K562 (cell line): ENCODE measurements around the gene FAM168B. TPM values are rescaled to one million over a fixed set of nuclear protein-coding genes. Genes with fewer than 3 reads are reported as not detected.
A peak's percentile ranks its signal among the peaks of the same experiment; 100 is the strongest.

Source experiments
- ATF1 ChIP-seq, 2 experiments: fragments of 450-650 bp in 1 of 2; IDR thresholded peaks; 2 replicates each; pipeline ENCODE4 v1.6.1; 2016; ENCODE audit warnings: missing compliant biosample characterization in 1 of 2, missing genetic modification characterization in 1 of 2
- FOXK1 ChIP-seq: sonication (generic); formaldehyde crosslinking; IDR thresholded peaks from 2 replicates; pipeline ENCODE4 v1.8.0; 2022; ENCODE audit warnings: missing genetic modification reagents, mild to moderate bottlenecking, borderline replicate concordance
- FOXK2 ChIP-seq, 2 experiments: fragments of 450-650 bp; IDR thresholded peaks in 1 of 2; conservative IDR thresholded peaks in 1 of 2; 2 replicates each; pipeline ENCODE4 v1.6.1; 2016; ENCODE audit warnings: low read depth in 2 of 2, mild to moderate bottlenecking in 1 of 2
- KAT7 ChIP-seq: sonication (generic); formaldehyde crosslinking; IDR thresholded peaks from 2 replicates; pipeline ENCODE4 v1.8.0; 2022; ENCODE audit warnings: missing genetic modification reagents, mild to moderate bottlenecking, borderline replicate concordance
- KDM4B ChIP-seq, 2 experiments: fragments of 450-650 bp in 1 of 2; sonication (generic) in 1 of 2; IDR thresholded peaks; 2 replicates each; pipeline ENCODE4 v1.6.1; 2016 to 2017; ENCODE audit warnings: borderline replicate concordance in 2 of 2, antibody characterized with exemption in 1 of 2, low read depth in 1 of 2, mild to moderate bottlenecking in 1 of 2
- MCM3 ChIP-seq: fragments of 450-650 bp; IDR thresholded peaks from 2 replicates; pipeline ENCODE4 v1.6.1; 2016
- MEIS2 ChIP-seq: fragments of 450-650 bp; IDR thresholded peaks from 2 replicates; pipeline ENCODE4 v1.6.1; 2014; ENCODE audit warnings: mild to moderate bottlenecking; ENCODE audit not compliant: partially characterized antibody
- NELFE ChIP-seq: IDR thresholded peaks from 2 replicates; pipeline ENCODE4 v1.6.1; 2011; ENCODE audit warnings: mild to moderate bottlenecking; ENCODE audit not compliant: insufficient read depth, insufficient read length
- NONO ChIP-seq, 2 experiments: fragments of 200-400 bp in 1 of 2; fragments of 450-650 bp in 1 of 2; formaldehyde crosslinking in 1 of 2; IDR thresholded peaks; 2 replicates each; pipeline ENCODE4 v1.6.1; 2017; ENCODE audit warnings: low read depth in 2 of 2, mild to moderate bottlenecking in 2 of 2, moderate library complexity in 2 of 2, low read length in 1 of 2
- RUNX1 ChIP-seq: sonication (generic); IDR thresholded peaks from 2 replicates; pipeline ENCODE4 v1.6.1; 2016; ENCODE audit warnings: antibody characterized with exemption, low read depth
- SAP30 ChIP-seq: fragments of 200-600 bp; sonication (generic); IDR thresholded peaks from 2 replicates; pipeline ENCODE4 v1.6.1; 2012; ENCODE audit warnings: borderline replicate concordance, low read depth, mild to moderate bottlenecking, moderate library complexity, low read length, control low read depth, inconsistent platforms; ENCODE audit not compliant: insufficient read depth, poor library complexity, severe bottlenecking
- STAT6 ChIP-seq: sonication (generic); formaldehyde crosslinking; IDR thresholded peaks from 2 replicates; pipeline ENCODE4 v1.8.1; 2023; ENCODE audit warnings: mild to moderate bottlenecking, missing genetic modification reagents
- TRIM24 ChIP-seq, 2 experiments: fragments of 450-650 bp; IDR thresholded peaks; 2 replicates each; pipeline ENCODE4 v1.6.1; 2016
- ZBTB17 ChIP-seq: fragments of 450-650 bp; formaldehyde crosslinking; IDR thresholded peaks from 2 replicates; pipeline ENCODE4 v1.4.0; 2020; ENCODE audit warnings: mild to moderate bottlenecking
- ZNF436 ChIP-seq: fragments of 250-450, 450-650 bp; sonication (Bioruptor Pico); formaldehyde crosslinking; IDR thresholded peaks from 2 replicates; pipeline ENCODE4 v1.7.0; 2020; ENCODE audit warnings: mild to moderate bottlenecking
- polyA plus RNA-seq, 8 experiments: library from polyadenylated mRNA; depleted of rRNA in 4 of 8; stranded (reverse) in 5 of 8; unstranded in 3 of 8; fragments of >200 nt; fragmentation: Nextera tagmentation in 2 of 8; fragmentation: Illumina TruSeq in 1 of 8; extraction: Ambion mirVana in 2 of 8; extraction: Trizol in 1 of 8; gene quantifications; 2 replicates each; pipeline versions ENCODE4 v1.2.1 to v1.2.3, GENCODE V29; 2011 to 2014; ENCODE audit warnings: inconsistent platforms in 1 of 8, missing spikeins in 1 of 8
- total RNA-seq, 7 experiments: library from RNA; depleted of rRNA in 6 of 7; stranded (reverse); fragments of >200 nt in 6 of 7; fragmentation: Illumina TruSeq in 2 of 7; extraction: Trizol in 2 of 7; gene quantifications; 2 replicates each; pipeline versions ENCODE4 v1.2.1 to v1.2.3, GENCODE V29; 2011 to 2021; ENCODE audit warnings: low replicate concordance in 1 of 7
- TF ChIP-seq, protein P1 (sequence below), 2 experiments: fragments of 450-650 bp in 1 of 2; sonication (generic) in 1 of 2; formaldehyde crosslinking in 1 of 2; IDR thresholded peaks in 1 of 2; conservative IDR thresholded peaks in 1 of 2; 2 replicates each; pipeline versions ENCODE4 v1.6.1 to v1.8.1; 2016 to 2023; ENCODE audit warnings: mild to moderate bottlenecking in 2 of 2, moderate library complexity in 2 of 2, inconsistent platforms in 1 of 2, missing genetic modification reagents in 1 of 2
- TF ChIP-seq, protein P2 (sequence below): IDR thresholded peaks from 3 replicates; pipeline ENCODE4 v1.6.1; 2011; ENCODE audit warnings: borderline replicate concordance, mild to moderate bottlenecking, moderate library complexity; ENCODE audit not compliant: insufficient read length; ENCODE audit errors: extremely low read depth
- TF ChIP-seq, protein P3 (sequence below): fragments of 250-450 bp; sonication (Bioruptor Pico); IDR thresholded peaks from 2 replicates; pipeline ENCODE4 v1.5.0; 2021

The FAM168B gene
- total and polyA plus RNA-seq, 9 of the 15 experiments (the other 6 are each of a cell fraction or from before 2014, with no cell fraction given) = 3.3 to 76.0 (median 46.1) TPM

DNA sequence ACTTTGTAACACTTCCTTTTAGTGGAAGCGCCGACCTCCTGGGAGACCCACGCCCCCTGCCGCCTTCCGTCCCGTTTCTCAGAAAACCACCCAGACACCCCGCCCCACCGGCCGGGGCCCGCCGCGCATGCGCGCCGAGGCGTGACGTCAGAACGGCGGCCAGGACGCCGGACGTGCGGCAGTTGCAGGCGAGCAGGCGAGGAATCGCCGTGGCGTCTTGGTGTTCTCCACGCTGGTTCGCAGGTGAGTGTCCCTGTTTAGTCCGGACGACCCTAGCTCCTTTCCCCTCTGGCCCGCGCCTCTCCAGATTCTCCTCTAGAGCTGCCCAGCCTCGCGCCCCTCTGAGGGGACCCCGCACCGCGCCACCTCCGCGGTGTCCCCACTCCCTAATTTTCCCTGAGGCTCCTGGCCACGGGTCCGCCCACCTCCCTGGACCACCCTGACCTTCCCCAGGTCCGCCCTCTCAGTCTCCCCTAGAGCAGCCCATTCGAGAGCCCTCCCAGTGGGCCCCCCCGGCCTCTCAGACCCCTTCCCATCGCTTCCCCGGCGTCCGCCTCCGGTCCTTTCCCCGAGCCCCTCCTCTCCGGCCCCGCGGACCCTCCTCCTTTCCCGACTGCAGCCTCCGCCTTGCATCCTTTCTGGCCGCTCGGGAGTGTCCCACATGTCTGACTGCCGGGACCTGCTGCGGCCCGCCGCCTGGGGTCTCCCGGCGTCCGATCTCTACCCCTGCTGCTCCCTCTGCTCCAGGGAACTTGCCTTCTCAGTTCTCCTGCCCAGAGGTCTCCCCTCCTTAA lies 12.1 kb upstream of the FAM168B start, which contains the start of gene PLEKHB2 (continued):
- TF ChIP-seq ATF1 (CRISPR knock-in tag; IDR thresholded peaks at IDR 0.05) (peak; percentile 61; the same call in 1 of the 2 replicates), ATF1 (tag; IDR thresholded peaks at IDR 0.05) (peak; percentile 95), ZNF436 (CRISPR knock-in tag) (no peak), SAP30 (peak; percentile 58), KDM4B (IDR thresholded peaks at IDR 0.05; ENCODE audit: borderline replicate concordance in 2 of 2, low read depth in 1 of 2) (no peak), FOXK1 (CRISPR knock-in tag) (no peak), NELFE (no peak), RUNX1 (no peak), ZBTB17 (CRISPR knock-in tag) (no peak), TRIM24 (IDR thresholded peaks at IDR 0.05) (no peak), MCM3 (no peak), STAT6 (CRISPR knock-in tag) (no peak), KAT7 (CRISPR knock-in tag) (no peak), NONO (IDR thresholded peaks at IDR 0.05; ENCODE audit: low read depth in 2 of 2, low read length in 1 of 2) (no peak), MEIS2 (peak; percentile 84), FOXK2 (conservative IDR thresholded peaks at IDR 0.05 in 1 of 2, IDR thresholded peaks at IDR 0.05 in 1 of 2; ENCODE audit: low read depth in 2 of 2) (0 out of 4 replicates have a peak, but pooled peaks of 1 of the 2 experiments have one; percentile 40)
- TF ChIP-seq, protein P1, sequence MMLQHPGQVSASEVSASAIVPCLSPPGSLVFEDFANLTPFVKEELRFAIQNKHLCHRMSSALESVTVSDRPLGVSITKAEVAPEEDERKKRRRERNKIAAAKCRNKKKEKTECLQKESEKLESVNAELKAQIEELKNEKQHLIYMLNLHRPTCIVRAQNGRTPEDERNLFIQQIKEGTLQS (IDR thresholded peaks at IDR 0.05) = peak; percentile 57
- TF ChIP-seq, protein P1 (CRISPR knock-in tag; conservative IDR thresholded peaks at IDR 0.05) = no peak
- TF ChIP-seq, protein P2, sequence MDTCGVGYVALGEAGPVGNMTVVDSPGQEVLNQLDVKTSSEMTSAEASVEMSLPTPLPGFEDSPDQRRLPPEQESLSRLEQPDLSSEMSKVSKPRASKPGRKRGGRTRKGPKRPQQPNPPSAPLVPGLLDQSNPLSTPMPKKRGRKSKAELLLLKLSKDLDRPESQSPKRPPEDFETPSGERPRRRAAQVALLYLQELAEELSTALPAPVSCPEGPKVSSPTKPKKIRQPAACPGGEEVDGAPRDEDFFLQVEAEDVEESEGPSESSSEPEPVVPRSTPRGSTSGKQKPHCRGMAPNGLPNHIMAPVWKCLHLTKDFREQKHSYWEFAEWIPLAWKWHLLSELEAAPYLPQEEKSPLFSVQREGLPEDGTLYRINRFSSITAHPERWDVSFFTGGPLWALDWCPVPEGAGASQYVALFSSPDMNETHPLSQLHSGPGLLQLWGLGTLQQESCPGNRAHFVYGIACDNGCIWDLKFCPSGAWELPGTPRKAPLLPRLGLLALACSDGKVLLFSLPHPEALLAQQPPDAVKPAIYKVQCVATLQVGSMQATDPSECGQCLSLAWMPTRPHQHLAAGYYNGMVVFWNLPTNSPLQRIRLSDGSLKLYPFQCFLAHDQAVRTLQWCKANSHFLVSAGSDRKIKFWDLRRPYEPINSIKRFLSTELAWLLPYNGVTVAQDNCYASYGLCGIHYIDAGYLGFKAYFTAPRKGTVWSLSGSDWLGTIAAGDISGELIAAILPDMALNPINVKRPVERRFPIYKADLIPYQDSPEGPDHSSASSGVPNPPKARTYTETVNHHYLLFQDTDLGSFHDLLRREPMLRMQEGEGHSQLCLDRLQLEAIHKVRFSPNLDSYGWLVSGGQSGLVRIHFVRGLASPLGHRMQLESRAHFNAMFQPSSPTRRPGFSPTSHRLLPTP = no peak
- TF ChIP-seq, protein P3, sequence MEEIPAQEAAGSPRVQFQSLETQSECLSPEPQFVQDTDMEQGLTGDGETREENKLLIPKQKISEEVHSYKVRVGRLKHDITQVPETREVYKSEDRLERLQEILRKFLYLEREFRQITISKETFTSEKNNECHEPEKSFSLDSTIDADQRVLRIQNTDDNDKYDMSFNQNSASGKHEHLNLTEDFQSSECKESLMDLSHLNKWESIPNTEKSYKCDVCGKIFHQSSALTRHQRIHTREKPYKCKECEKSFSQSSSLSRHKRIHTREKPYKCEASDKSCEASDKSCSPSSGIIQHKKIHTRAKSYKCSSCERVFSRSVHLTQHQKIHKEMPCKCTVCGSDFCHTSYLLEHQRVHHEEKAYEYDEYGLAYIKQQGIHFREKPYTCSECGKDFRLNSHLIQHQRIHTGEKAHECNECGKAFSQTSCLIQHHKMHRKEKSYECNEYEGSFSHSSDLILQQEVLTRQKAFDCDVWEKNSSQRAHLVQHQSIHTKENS (CRISPR knock-in tag) = no peak
